A673 (cell line): Measurements from ENCODE around the gene CCDC9B. TPM values are rescaled to one million over a fixed set of nuclear protein-coding genes. Genes with fewer than 3 reads are reported as not detected.

Experiments used
- BruUV-seq: library from RNA; stranded (reverse); fragments of 400-500 nt; replicated peaks from 2 replicates; lab custom pipeline; 2021; lab: Mats Ljungman, UMichigan
- CTCF ChIA-PET: fragments of 300-600 bp; sonication (Branson Sonifier 250); formaldehyde crosslinking; loops from one replicate; lab custom pipeline; 2022; ENCODE audit warnings: antibody characterized with exemption; lab: Charles Lee
- POLR2A ChIA-PET: fragments of 300-600 bp; sonication (Branson Sonifier 250); formaldehyde crosslinking; loops from one replicate; lab custom pipeline; 2022; ENCODE audit warnings: antibody characterized with exemption; ENCODE audit not compliant: low non-redundant PET; lab: Charles Lee
- DNase-seq: peaks from one replicate; pipeline ENCODE4 v3.0.0-alpha.2; 2015; ENCODE audit warnings: low spot score
- H3K27ac ChIP-seq: fragments of 200-600 bp; sonication (generic); 2 replicates; pipeline ENCODE4 v1.5.1; 2016; ENCODE audit warnings: mixed run types, low read depth, mild to moderate bottlenecking, mixed read lengths, antibody characterized with exemption, low read length; ENCODE audit not compliant: poor library complexity, severe bottlenecking
- H3K27me3 ChIP-seq: fragments of 200-600 bp; sonication (generic); replicated peaks from 2 replicates; pipeline ENCODE4 v1.6.1; 2017; ENCODE audit warnings: mixed run types, low read depth, mild to moderate bottlenecking, mixed read lengths, antibody characterized with exemption, low read length; ENCODE audit not compliant: insufficient read depth, poor library complexity
- H3K36me3 ChIP-seq: fragments of 200-600 bp; sonication (generic); 2 replicates; pipeline ENCODE4 v1.6.1; 2016; ENCODE audit warnings: mixed run types, mild to moderate bottlenecking, mixed read lengths, antibody characterized with exemption, low read length; ENCODE audit not compliant: insufficient read depth, poor library complexity, severe bottlenecking
- H3K4me1 ChIP-seq: fragments of 200-600 bp; sonication (generic); 2 replicates; pipeline ENCODE4 v1.6.1; 2017; ENCODE audit warnings: mixed run types, mild to moderate bottlenecking, mixed read lengths, antibody characterized with exemption, low read length; ENCODE audit not compliant: insufficient read depth, poor library complexity, severe bottlenecking
- H3K4me3 ChIP-seq: fragments of 200-600 bp; sonication (generic); 2 replicates; pipeline ENCODE4 v1.5.1; 2016; ENCODE audit warnings: low read depth, mixed run types, mild to moderate bottlenecking, mixed read lengths, low read length; ENCODE audit not compliant: poor library complexity, severe bottlenecking
- H3K9me3 ChIP-seq: fragments of 200-600 bp; sonication (generic); 2 replicates; pipeline ENCODE4 v1.6.1; 2016; ENCODE audit warnings: mixed run types, low read depth, mild to moderate bottlenecking, mixed read lengths, antibody characterized with exemption, low read length; ENCODE audit not compliant: poor library complexity, severe bottlenecking
- EZH2 ChIP-seq: fragments of 200-600 bp; sonication (generic); IDR thresholded peaks from 2 replicates; pipeline ENCODE4 v1.6.1; 2017; ENCODE audit warnings: borderline replicate concordance, low read depth, mild to moderate bottlenecking, mixed read lengths, antibody characterized with exemption, low read length; ENCODE audit not compliant: poor library complexity, severe bottlenecking
- intact Hi-C: fragments of 100-400 bp; cut with micrococcal nuclease; formaldehyde crosslinking; loops from one replicate; pipeline ENCODE4 v1.10.0; 2022; ENCODE audit not compliant: unreplicated experiment
- total RNA-seq: library from RNA; stranded (reverse); gene quantifications from 2 replicates; pipeline ENCODE4 v1.2.3, GENCODE V29; 2021
- TF ChIP-seq, protein P1 (sequence below): fragments of 300-800, 200-600 bp; sonication (generic); conservative IDR thresholded peaks from 2 replicates; pipeline ENCODE4 v1.5.1; 2017; ENCODE audit warnings: low read depth, mild to moderate bottlenecking, antibody characterized with exemption, low read length, moderate library complexity, mixed read lengths

CCDC9B gene
- total RNA-seq, 1 experiment from 2014 or later: 8.6 TPM

DNA sequence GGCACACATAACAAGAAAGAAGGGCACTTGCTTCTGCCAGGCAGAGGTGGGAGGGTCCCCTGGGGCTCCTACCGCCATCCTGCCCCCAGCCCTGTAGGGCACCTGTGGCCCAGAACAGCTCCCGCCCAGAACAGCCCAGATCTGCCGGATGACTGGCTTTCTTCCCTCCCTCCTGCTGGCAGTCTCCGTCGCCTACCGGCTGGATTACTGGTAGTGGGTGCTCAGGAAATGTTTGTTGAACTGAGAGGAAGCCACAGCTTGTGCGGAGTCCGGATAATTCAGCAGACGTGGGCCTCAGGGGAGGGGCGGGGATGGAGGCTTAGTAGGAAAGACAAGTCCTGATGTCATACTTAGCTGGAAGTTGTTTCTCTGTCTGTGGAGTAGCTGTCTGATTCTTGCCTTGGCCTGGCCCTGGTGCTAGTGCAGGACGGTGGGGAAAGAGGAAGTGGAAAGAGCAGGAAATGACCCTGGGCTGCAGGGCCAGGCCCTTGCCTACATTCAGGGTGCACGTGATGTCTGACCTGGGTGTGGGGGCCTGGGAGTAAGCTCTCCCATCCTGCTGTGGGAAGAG, 6.7 kb downstream of the CCDC9B start:
- CTCF ChIA-PET: interaction anchor here (0.9 to 2.2 kb wide), 2 partner anchors 9 to 10 kb away, joined by 5 to 6 read pairs; no protein-coding TSS in a partner anchor
- intact Hi-C loops: no loop called here
- peak overlapping the region; percentile 78 for H3K27ac ChIP-seq
- H3K27me3 ChIP-seq: no peaks in the 10 kb centered on the region
- peaks cover 53% of the 10 kb centered on the region for H3K4me1 ChIP-seq
- H3K36me3 ChIP-seq: no peaks in the 10 kb centered on the region
- BruUV-seq: no TSS peak
- no peaks in the 10 kb centered on the region for H3K9me3 ChIP-seq
- TF ChIP-seq, protein P1, sequence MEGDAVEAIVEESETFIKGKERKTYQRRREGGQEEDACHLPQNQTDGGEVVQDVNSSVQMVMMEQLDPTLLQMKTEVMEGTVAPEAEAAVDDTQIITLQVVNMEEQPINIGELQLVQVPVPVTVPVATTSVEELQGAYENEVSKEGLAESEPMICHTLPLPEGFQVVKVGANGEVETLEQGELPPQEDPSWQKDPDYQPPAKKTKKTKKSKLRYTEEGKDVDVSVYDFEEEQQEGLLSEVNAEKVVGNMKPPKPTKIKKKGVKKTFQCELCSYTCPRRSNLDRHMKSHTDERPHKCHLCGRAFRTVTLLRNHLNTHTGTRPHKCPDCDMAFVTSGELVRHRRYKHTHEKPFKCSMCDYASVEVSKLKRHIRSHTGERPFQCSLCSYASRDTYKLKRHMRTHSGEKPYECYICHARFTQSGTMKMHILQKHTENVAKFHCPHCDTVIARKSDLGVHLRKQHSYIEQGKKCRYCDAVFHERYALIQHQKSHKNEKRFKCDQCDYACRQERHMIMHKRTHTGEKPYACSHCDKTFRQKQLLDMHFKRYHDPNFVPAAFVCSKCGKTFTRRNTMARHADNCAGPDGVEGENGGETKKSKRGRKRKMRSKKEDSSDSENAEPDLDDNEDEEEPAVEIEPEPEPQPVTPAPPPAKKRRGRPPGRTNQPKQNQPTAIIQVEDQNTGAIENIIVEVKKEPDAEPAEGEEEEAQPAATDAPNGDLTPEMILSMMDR: no peak
- no peak for TF ChIP-seq EZH2
- H3K4me3 ChIP-seq: no peak overlapping the region
- peak; percentile 93 for DNase-seq
- POLR2A ChIA-PET: no interaction called here

DNA sequence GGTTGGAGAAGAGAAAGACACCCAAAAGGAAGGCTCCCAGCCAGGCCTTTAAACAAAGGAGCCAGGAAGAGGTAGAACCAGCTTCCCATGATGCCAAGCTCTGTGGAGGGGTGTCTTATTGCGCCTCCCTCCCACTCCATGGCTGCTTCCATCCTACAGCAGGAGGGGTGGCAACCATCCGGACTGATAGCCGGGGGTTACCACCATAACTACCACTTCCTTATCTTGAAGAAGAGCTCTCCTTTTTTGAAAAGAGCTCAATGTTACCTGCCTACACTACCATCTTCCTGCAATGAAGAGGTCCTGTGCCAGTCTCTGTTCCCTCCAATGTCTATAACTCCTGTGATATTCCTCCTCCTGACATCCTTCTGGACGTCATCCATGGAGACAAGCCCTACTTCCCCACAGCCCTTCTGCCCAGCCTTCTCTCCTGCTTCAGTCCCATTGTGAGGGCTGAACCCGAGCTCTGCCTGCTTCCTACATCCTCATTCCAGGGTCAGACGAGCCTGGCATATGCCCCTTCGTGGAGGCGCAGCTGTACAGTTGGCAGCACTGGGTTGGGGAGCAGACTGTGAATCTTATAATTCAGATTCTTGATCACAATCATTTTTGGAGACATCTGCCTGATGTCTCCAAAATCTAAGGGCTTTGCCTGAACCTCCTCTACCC, 8.5 kb downstream of the CCDC9B start:
- no peak overlapping the region for H3K4me3 ChIP-seq
- no peaks in the 10 kb centered on the region for H3K9me3 ChIP-seq
- no peak overlapping the region for H3K27ac ChIP-seq
- ChIA-PET POLR2A (no interaction called here), CTCF (interaction anchor here (0.7 kb wide), 1 partner anchor 486 kb away, joined by 3 read pairs; no protein-coding TSS in a partner anchor)
- TF ChIP-seq, protein P1: no peak
- TF ChIP-seq EZH2: no peak
- no peaks in the 10 kb centered on the region for H3K27me3 ChIP-seq
- H3K4me1 ChIP-seq: peaks cover 45% of the 10 kb centered on the region
- H3K36me3 ChIP-seq: no peaks in the 10 kb centered on the region
- DNase-seq: no peak
- BruUV-seq: no TSS peak
- intact Hi-C loops: no loop called here

DNA sequence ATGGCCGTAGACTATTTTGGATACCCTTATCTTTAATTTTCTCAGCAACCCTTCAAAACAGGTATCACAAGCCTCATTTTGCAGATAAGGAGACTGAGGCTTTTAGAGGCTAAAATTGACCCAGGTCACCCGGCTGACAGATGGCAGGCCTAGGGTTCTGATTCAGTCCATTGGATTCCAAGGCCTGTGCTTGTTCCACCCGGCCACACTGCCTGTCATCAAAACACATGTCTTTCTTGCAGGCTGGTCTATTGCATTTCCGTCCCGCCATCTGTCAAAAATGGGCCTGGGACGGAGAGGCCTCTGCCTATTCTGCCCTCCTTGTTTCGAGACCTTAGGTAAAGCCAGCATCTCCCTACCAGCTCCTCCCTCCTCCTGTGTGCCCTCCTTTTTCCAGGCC, 9.1 kb downstream of the CCDC9B start:
- TF ChIP-seq, protein P1: no peak
- TF ChIP-seq EZH2: no peak
- ChIA-PET CTCF (interaction anchor here (0.7 kb wide), 1 partner anchor 487 kb away, joined by 3 read pairs; no protein-coding TSS in a partner anchor), POLR2A (no interaction called here)
- H3K36me3 ChIP-seq: no peaks in the 10 kb centered on the region
- no peaks in the 10 kb centered on the region for H3K9me3 ChIP-seq
- no TSS peak for BruUV-seq
- intact Hi-C loops: no loop called here
- peaks cover 45% of the 10 kb centered on the region for H3K4me1 ChIP-seq
- H3K27me3 ChIP-seq: no peaks in the 10 kb centered on the region
- H3K27ac ChIP-seq: no peak overlapping the region
- no peak for DNase-seq
- H3K4me3 ChIP-seq: no peak overlapping the region
